AG04449 (cell line): ENCODE data around the gene IGF2R.

ENCODE experiments used
- CTCF ChIA-PET: fragments of 350-600 bp; formaldehyde crosslinking; extraction: SDS; loops from one replicate; lab custom pipeline; 2021; ENCODE audit warnings: antibody characterized with exemption; lab: Yijun Ruan, JAX
- POLR2A ChIA-PET: fragments of 400-600, 350-600 bp; formaldehyde crosslinking; extraction: SDS; loops from one replicate; lab custom pipeline; 2020; ENCODE audit warnings: antibody characterized with exemption, inconsistent platforms; lab: Yijun Ruan, JAX
- DNase-seq: peaks from one replicate; pipeline ENCODE4 v3.0.0-alpha.2; 2010; ENCODE audit warnings: low read depth, low spot score
- H3K4me3 ChIP-seq: 2 replicates; pipeline ENCODE4 v1.5.1; 2011; ENCODE audit warnings: low read depth, mild to moderate bottlenecking, control low read depth, low read length
- TF ChIP-seq, protein P1 (sequence below): IDR thresholded peaks from one replicate; pipeline ENCODE4 v1.5.1; 2011; ENCODE audit warnings: mild to moderate bottlenecking, moderate library complexity, low read length, control low read depth, inconsistent platforms; ENCODE audit not compliant: insufficient read depth; ENCODE audit errors: missing control alignments

Gene IGF2R

DNA sequence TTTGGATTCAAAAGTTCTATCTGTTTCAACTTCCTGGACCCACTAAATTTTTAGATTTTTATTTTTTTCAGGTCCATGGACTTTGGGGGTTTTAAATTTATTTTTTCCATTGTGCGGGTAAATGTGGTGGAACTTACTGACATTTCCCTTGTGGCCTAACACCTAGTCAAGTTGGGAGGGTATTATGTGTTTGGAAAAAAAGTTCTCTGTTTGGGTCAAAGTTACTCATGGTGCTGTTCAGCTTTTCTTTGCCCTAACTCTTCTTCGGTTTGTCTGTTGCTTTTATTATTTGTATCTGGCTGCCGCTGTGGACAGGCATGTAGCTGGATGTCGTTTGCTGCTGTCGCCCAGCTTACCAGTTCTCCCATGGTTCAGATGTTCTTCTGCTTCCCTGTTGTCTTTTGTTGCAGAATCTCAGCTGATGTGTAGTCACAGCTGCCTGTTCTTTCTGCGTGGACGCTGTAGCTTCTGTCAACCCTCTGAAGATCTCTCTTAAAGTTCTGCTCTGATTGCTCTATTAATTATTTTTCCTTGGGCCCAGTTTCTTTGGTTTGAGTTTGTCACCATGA lies 7.9 kb downstream of the IGF2R start:
- CTCF ChIA-PET, result interaction anchor here (0.8 to 1.7 kb wide), 3 partner anchors 9 to 823 kb away, joined by 3 to 4 read pairs (median 3); no protein-coding TSS in a partner anchor
- POLR2A ChIA-PET, result interaction anchor here (0.6 kb wide), 1 partner anchor 204 kb away, joined by 3 read pairs; no protein-coding TSS in a partner anchor
- no peak for DNase-seq
- H3K4me3 ChIP-seq, result no peak overlapping the region
- TF ChIP-seq, protein P1, sequence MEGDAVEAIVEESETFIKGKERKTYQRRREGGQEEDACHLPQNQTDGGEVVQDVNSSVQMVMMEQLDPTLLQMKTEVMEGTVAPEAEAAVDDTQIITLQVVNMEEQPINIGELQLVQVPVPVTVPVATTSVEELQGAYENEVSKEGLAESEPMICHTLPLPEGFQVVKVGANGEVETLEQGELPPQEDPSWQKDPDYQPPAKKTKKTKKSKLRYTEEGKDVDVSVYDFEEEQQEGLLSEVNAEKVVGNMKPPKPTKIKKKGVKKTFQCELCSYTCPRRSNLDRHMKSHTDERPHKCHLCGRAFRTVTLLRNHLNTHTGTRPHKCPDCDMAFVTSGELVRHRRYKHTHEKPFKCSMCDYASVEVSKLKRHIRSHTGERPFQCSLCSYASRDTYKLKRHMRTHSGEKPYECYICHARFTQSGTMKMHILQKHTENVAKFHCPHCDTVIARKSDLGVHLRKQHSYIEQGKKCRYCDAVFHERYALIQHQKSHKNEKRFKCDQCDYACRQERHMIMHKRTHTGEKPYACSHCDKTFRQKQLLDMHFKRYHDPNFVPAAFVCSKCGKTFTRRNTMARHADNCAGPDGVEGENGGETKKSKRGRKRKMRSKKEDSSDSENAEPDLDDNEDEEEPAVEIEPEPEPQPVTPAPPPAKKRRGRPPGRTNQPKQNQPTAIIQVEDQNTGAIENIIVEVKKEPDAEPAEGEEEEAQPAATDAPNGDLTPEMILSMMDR, result no peak

DNA sequence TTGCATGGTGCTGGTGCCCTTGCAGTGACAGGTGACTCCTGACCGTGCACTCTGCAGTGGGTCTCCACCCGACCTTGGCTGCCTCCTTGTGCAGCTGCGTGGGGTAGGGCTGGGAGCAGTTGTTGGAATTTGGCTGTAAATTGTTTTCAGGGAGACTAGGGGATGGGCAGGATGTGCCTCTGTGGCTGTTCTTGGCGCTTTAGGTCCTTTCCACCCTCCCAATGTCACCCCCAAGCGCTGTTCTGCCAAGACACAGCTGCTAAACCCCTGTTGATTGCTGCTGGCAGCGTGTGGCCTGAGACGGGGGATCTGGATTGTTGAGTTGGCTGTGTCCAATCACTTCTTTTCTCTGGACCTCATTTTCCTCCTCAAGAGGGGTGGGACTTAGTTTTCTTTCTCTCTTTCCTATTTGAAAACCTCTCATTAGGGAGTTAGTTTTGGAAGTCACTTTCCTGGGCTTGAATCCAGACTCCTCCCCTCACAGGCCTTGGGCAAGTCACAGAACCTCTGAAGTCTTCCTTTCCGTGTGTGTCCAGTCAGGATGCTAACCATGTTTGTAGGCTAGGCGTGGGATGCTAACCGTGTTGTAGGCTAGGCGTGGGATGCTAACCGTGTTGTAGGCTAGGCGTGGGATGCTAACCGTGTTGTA lies 8.5 kb downstream of the IGF2R start:
- no peak overlapping the region for H3K4me3 ChIP-seq
- no peak for DNase-seq
- POLR2A ChIA-PET, result no interaction called here
- CTCF ChIA-PET, result interaction anchor here (1.2 to 1.5 kb wide), 2 partner anchors 110 to 823 kb away, joined by 3 read pairs; no protein-coding TSS in a partner anchor
- TF ChIP-seq, protein P1, result no peak

DNA sequence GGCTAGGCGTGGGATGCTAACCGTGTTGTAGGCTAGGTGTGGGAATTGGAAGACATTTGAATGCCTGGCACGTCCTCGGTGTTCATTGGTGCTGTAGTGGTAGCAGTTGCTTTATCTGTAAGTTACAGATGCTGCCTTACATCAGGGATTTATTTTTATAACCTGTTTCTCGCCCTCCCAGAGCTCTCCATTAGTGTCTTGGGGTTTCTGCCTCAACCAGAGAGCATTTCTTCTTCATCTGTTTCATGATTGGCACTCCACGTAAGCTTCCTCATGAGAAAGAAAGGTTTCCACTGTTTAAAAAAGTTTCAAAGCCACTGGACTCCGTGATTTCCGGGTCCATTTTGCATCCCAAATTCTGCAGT lies 9.0 kb downstream of the IGF2R start:
- DNase-seq, result no peak
- POLR2A ChIA-PET, result no interaction called here
- TF ChIP-seq, protein P1, result no peak
- no peak overlapping the region for H3K4me3 ChIP-seq
- CTCF ChIA-PET, result interaction anchor here (1.2 kb wide), 1 partner anchor 109 kb away, joined by 3 read pairs; no protein-coding TSS in a partner anchor

DNA sequence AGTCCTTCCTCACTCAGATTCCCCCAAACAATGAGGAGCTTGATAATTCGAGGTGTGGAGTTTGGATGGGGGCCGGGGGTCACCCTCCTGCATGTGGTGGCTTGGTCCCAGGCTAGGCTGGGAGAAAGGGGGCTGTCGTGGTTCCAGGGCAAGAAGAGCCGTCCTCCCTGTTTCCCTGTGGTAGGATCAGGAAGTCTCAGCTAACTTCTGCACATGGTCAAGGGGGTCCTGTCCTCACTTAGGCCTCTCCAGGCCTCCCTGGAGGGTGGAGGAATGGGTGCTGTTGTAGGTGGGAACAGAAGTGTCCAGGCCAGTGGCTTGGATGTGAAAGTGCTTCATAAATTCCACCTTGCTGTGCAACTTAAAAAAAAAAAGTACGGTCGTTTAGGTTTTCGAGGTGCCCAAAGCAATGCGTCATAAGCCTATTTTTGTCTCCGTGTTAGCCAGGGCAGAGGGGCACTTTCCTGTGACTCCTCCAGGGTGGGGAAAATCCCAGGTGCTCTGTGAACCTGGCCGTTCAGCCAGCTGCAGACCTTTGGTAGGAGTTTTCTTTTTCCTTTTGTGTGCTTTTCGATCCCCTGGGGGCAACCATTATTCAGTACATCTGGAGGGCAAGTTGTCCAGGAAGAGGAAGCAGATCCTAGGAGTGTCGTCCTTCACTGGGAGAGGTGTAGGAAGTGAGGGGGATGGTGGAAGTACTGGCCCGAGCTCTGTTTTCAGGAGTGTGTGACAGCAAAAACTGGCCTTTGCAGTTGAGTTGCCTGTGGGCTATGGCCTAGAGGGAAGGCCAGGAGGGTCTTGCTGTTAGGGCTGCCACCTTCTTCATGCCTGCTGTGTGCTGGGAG lies 9.6 kb downstream of the IGF2R start:
- H3K4me3 ChIP-seq, result no peak overlapping the region
- no peak for DNase-seq
- ChIA-PET CTCF (interaction anchor here (1.2 to 1.4 kb wide), 2 partner anchors 109 to 287 kb away, joined by 3 read pairs; no protein-coding TSS in a partner anchor), POLR2A (no interaction called here)
- TF ChIP-seq, protein P1, result no peak

- TF ChIP-seq, protein P1, result no peak
- no peak overlapping the region for H3K4me3 ChIP-seq
- DNase-seq, result no peak
- CTCF ChIA-PET, result interaction anchor here (1.4 kb wide), 1 partner anchor 288 kb away, joined by 3 read pairs; no protein-coding TSS in a partner anchor
- POLR2A ChIA-PET, result no interaction called here
Measured at GRCh38 chr6:159979136-159979874, 10.4 kb downstream of the IGF2R start.
